Right cardiac atrium (tissue), 5 donors: ENCODE data around the gene FAM163B. TPM values are rescaled to one million over a fixed set of nuclear protein-coding genes. Genes with fewer than 3 reads are reported as not detected.

Source experiments
- ATAC-seq, 2 donors: fragments of 200-7000 bp; cut with Tn5 transposase; one replicate each; pipeline versions ENCODE4 v1.8.0 to v1.9.1; 2020; ENCODE audit warnings: moderate library complexity in 2 of 2, mild to moderate bottlenecking in 1 of 2
- DNase-seq, 3 donors: peaks; one replicate each; pipeline ENCODE4 v3.0.0-alpha.2; 2020
- H3K27ac ChIP-seq: one replicate; pipeline ENCODE4 v1.5.1; 2013; ENCODE audit warnings: mild to moderate bottlenecking, low read length, control low read depth, moderate library complexity
- H3K27me3 ChIP-seq: one replicate; pipeline ENCODE4 v1.6.1; 2013; ENCODE audit not compliant: control insufficient read depth, insufficient read depth
- H3K4me1 ChIP-seq: one replicate; pipeline ENCODE4 v1.6.1; 2013; ENCODE audit warnings: low read length; ENCODE audit not compliant: control insufficient read depth, insufficient read depth
- H3K4me3 ChIP-seq: one replicate; pipeline ENCODE4 v1.5.1; 2013; ENCODE audit warnings: low read length, control low read depth
- H3K9me3 ChIP-seq: one replicate; pipeline ENCODE4 v1.6.1; 2013; ENCODE audit warnings: low read length; ENCODE audit not compliant: control insufficient read depth
- WGBS: extraction: QIAGEN DNeasy Blood & Tissue Kit; methylation state at CpG from one replicate; pipeline ENCODE4 v1.1.7; 2013; 5-methylcytosine and 5-hydroxymethylcytosine counted together
- intact Hi-C, 4 donors: fragments of 100-400 bp; cut with DNase I; formaldehyde crosslinking; loops; one replicate each; pipeline versions ENCODE4 v1.11.0 to v1.14.0; 2022 to 2023
- polyA plus RNA-seq: library from polyadenylated mRNA; stranded (reverse); fragments of 200-250 nt; gene quantifications from one replicate; pipeline ENCODE4 v1.2.3, GENCODE V29; 2013
- total RNA-seq, 4 donors: library from RNA; stranded (reverse); fragmentation: NEBNext Ultra II Directional; extraction: Animal tissue kit (Norgen Biotek cat#: 25700); gene quantifications; one replicate each; pipeline ENCODE4 v1.2.1, GENCODE V29; 2021
- donor health status: healthy with polysubstance abuse.
- donor health status: DM: no; HTN: yes; CAD: no.
- donor health status: DM: no; HTN: no; CAD: no.
- donor health status: DM: no; HTN: yes; CAD: no; lungs with severe emphysema.
- donor health status: DM: yes; HTN: yes; CAD: no.

Gene FAM163B
- total and polyA plus RNA-seq, 5 donors, result 1.2 to 5.4 (median 1.6) TPM

DNA sequence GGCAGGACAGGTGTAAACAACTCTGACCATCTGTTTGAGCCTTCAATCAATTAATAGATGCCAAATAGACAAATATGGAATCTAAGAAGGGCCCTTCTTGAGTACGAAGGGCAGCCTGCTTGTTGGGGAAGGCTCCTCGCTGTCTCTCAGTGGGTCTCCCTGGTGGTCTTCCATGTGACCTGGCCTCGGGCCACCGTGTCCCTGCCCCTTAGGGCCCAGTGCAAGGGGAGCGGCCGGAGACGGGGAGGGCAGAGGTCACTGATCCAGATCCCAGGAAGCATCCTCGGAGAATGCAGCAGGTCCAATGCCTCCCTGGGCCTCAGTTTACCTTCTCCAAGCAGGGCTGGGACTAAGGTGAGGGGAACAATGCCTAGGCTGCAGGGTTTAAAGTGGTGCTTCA is 29.5 kb upstream of the FAM163B start:
- no peaks in the 10 kb centered on the region for H3K9me3 ChIP-seq
- DNase-seq (no peak), ATAC-seq (no peak)
- H3K27ac ChIP-seq, result no peak overlapping the region
- no peaks in the 10 kb centered on the region for H3K4me1 ChIP-seq
- no peaks in the 10 kb centered on the region for H3K27me3 ChIP-seq
- no peak overlapping the region for H3K4me3 ChIP-seq
- 68% methylated on average over 8 of the region's 8 CpGs for WGBS
- intact Hi-C loops, result no loop called here

DNA sequence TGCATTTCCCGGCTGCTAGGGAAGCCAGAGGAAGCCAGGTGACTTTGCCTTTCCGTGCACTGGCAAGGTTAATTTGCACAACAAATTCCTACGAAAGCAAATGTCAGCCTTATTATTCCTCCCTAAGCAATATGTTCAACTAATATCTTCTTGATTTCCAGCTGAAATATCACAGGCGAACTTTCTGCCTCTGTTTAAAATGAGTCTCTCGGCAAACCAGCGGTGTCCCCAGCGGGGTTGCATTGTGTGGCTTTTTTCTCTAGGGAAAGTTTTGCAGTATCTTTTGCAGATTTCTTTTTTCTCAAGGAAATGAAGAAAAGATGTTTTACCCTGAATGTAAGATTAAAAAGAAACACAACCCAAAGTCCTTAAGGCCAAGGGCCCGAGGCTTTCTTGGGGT is 28.9 kb upstream of the FAM163B start:
- DNase-seq (no peak), ATAC-seq (no peak)
- H3K27ac ChIP-seq, result no peak overlapping the region
- intact Hi-C loops, result no loop called here
- H3K4me1 ChIP-seq, result no peaks in the 10 kb centered on the region
- no peak overlapping the region for H3K4me3 ChIP-seq
- H3K9me3 ChIP-seq, result no peaks in the 10 kb centered on the region
- H3K27me3 ChIP-seq, result no peaks in the 10 kb centered on the region
- 74% methylated on average over 8 of the region's 8 CpGs for WGBS

- no peak overlapping the region for H3K4me3 ChIP-seq
- no peak overlapping the region for H3K27ac ChIP-seq
- intact Hi-C loops, result no loop called here
- no peak for ATAC-seq
- H3K4me1 ChIP-seq, result no peaks in the 10 kb centered on the region
- DNase-seq, result no peak
- no peaks in the 10 kb centered on the region for H3K9me3 ChIP-seq
- H3K27me3 ChIP-seq, result no peaks in the 10 kb centered on the region
- 80% methylated on average over 12 of the region's 12 CpGs for WGBS
Observed at GRCh38 chr9:133637451-133638055, 28.4 kb upstream of the FAM163B start.

DNA sequence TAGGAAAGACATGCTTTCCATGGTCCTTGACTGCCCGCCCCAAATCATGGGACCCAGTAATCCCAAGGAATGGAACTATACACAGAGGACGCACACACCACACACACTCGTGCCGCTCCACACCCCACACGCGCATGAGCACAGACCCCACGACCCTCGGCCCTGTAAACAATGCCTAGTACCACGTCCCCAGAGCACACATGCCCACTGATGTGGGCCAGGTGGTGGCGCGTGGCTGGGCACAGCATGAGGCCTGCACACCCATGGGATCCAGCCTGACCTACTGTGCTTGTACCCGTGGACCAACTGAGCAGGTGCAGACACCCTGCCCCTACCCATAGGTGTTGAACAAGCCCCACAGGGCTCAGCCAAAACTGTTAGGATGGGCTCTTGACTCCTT is 27.7 kb upstream of the FAM163B start:
- H3K27ac ChIP-seq, result no peak overlapping the region
- H3K4me3 ChIP-seq, result no peak overlapping the region
- ATAC-seq, result no peak
- intact Hi-C loops, result no loop called here
- no peaks in the 10 kb centered on the region for H3K27me3 ChIP-seq
- no peak for DNase-seq
- 89% methylated on average over 12 of the region's 12 CpGs for whole genome bisulfite sequencing
- H3K4me1 ChIP-seq, result no peaks in the 10 kb centered on the region
- no peaks in the 10 kb centered on the region for H3K9me3 ChIP-seq

DNA sequence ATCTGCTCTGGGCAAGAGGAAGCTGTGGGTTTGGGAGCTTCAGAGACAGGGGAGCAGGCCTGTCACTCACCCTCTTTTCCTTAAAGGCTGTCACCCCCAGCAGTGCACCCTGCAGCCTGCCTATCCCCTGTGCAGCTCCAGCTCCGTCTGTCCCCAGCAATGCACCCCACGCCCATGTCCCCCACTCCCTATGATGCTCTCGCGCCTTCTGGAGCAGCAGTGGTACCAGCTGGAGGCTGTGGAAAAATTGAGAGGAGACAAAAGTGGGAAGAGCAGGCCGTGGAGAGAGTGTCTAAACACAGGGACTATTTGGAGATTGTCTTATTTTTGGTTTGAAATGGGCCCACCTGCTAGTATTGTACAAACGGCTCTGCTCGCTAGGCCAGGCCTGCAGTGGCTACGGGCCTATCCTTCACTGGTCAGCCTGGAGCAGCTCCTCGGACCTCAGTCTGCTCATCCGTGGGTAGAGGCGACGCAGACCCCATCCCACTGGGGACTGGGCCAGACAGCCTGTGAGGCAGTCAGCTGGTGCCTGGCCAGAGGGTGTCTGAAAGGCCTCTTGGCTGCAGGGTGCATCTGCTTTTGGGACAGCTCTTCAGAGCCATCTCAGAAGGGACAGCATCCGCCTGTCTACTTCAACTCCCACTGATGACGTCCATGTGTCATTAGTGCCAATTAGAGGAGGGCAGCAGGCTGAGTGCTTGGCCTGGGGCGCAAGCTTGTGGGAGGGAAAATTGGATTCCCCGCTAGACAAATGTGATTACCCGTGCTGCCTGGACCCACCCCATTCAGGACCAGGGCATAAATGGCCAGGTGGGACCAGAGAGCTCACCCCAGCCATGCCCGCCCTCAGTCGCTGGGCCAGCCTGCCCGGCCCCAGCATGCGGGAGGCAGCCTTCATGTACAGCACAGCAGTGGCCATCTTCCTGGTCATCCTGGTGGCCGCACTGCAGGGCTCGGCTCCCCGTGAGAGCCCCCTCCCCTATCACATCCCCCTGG is 26.6 kb upstream of the FAM163B start, which contains the start of gene DBH:
Gene DBH (plus strand): TSS at position 831 of the 999 bp plus-strand sequence. CDS start 9 bp downstream, at position 840.
- DNase-seq (peak in 1 of 3 donors; percentile 25), ATAC-seq (no peak)
- no peak within 1 kb of the TSS for H3K27ac ChIP-seq
- no peak within 1 kb of the TSS for H3K4me3 ChIP-seq
- no peaks in the 10 kb centered on the region for H3K4me1 ChIP-seq
- H3K27me3 ChIP-seq, result no peaks in the 10 kb centered on the region
- intact Hi-C loops, result no loop called here
- no peaks in the 10 kb centered on the region for H3K9me3 ChIP-seq
- 89% methylated on average over 24 of the region's 24 CpGs for WGBS

DNA sequence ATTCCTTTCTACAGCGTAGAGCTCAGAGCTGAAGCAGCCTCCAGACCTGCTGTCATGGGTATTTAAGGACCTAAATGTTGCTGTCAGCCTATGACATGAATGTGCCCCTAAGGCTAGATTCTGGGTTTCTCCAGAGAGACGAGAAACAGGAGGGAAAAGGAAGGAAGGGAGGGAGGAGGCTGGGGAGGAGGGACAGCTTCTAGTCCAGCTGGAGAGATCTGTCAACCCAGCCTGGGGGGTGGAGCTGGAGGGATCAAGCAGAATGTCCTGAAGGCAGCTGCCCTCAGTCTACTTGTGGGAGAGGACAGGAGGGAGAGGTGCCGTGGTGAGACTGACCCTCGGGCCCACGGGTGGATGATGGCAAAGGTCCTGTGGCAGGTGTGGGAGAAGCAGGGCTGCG is 25.9 kb upstream of the FAM163B start:
- DNase-seq (peak in 1 of 3 donors; percentile 56), ATAC-seq (no peak)
- Histone ChIP-seq H3K9me3 (no peaks in the 10 kb centered on the region), H3K4me3 (no peak overlapping the region), H3K27me3 (no peaks in the 10 kb centered on the region), H3K4me1 (no peaks in the 10 kb centered on the region), H3K27ac (no peak overlapping the region)
- intact Hi-C loops, result no loop called here
- 55% methylated on average over 6 of the region's 6 CpGs for WGBS

GRCh38 chr9:133634081-133634691 is 25.0 kb upstream of the FAM163B start:
- no peaks in the 10 kb centered on the region for H3K27me3 ChIP-seq

GRCh38 chr9:133633681-133634080 is 24.5 kb upstream of the FAM163B start:
- no peak overlapping the region for H3K27ac ChIP-seq
- no peaks in the 10 kb centered on the region for H3K4me1 ChIP-seq
- H3K4me3 ChIP-seq, result no peak overlapping the region
- no peak for ATAC-seq
- H3K9me3 ChIP-seq, result no peaks in the 10 kb centered on the region
- no peak for DNase-seq
- WGBS, result 72% methylated on average over 8 of the region's 8 CpGs
- no peaks in the 10 kb centered on the region for H3K27me3 ChIP-seq
- intact Hi-C loops, result no loop called here

More at GRCh38 chr9:133634081-133634691, 25.0 kb upstream of the FAM163B start:
- no peaks in the 10 kb centered on the region for H3K9me3 ChIP-seq
- no peak overlapping the region for H3K4me3 ChIP-seq
- DNase-seq (peak in 1 of 3 donors; percentile 61), ATAC-seq (no peak)
- no peaks in the 10 kb centered on the region for H3K4me1 ChIP-seq
- no peak overlapping the region for H3K27ac ChIP-seq
- 56% methylated on average over 24 of the region's 24 CpGs for WGBS
- intact Hi-C loops, result no loop called here

- Histone ChIP-seq H3K4me1 (no peaks in the 10 kb centered on the region), H3K4me3 (no peak overlapping the region), H3K27ac (no peak overlapping the region), H3K9me3 (no peaks in the 10 kb centered on the region), H3K27me3 (no peaks in the 10 kb centered on the region)
- DNase-seq (peak in 1 of 3 donors; percentile 27), ATAC-seq (no peak)
- intact Hi-C loops, result no loop called here
- 68% methylated on average over 27 of the region's 27 CpGs for WGBS
Observed at GRCh38 chr9:133632806-133633680, 23.9 kb upstream of the FAM163B start.

GRCh38 chr9:133631111-133631510 is 21.9 kb upstream of the FAM163B start:
- H3K4me3 ChIP-seq, result no peak overlapping the region

More at GRCh38 chr9:133631111-133631510, 21.9 kb upstream of the FAM163B start:
- DNase-seq, result peak in 1 of 3 donors; percentile 39
- ATAC-seq, result no peak
- 95% methylated on average over 12 of the region's 12 CpGs for WGBS
- H3K9me3 ChIP-seq, result no peaks in the 10 kb centered on the region
- no peak overlapping the region for H3K27ac ChIP-seq
- H3K4me1 ChIP-seq, result no peaks in the 10 kb centered on the region
- intact Hi-C loops, result no loop called here
- no peaks in the 10 kb centered on the region for H3K27me3 ChIP-seq
